HEK293 (cell line): ENCODE results near the gene STX1B.

Source experiments
- CTCF ChIA-PET: fragments of 350-600 bp; formaldehyde crosslinking; extraction: SDS; loops from one replicate; lab custom pipeline; 2021; ENCODE audit warnings: antibody characterized with exemption; lab: Yijun Ruan, JAX
- POLR2A ChIA-PET: fragments of 300-600 bp; formaldehyde crosslinking; extraction: SDS; loops from one replicate; lab custom pipeline; 2020; ENCODE audit warnings: antibody characterized with exemption, inconsistent platforms; lab: Yijun Ruan, JAX
- H3K27ac ChIP-seq: fragments of 200-500 bp; sonication (Bioruptor generic); 2 replicates; pipeline ENCODE4 v1.5.1; 2014; ENCODE audit warnings: low read depth, low read length, control low read depth, inconsistent platforms; ENCODE audit errors: extremely low read depth
- H3K36me3 ChIP-seq, 2 experiments: fragments of 200-500 bp in 1 of 2; sonication (Bioruptor generic) in 1 of 2; 1 replicate in 1 of 2; 2 replicates in 1 of 2; pipeline ENCODE4 v1.5.1; 2014 to 2017; ENCODE audit warnings: inconsistent platforms in 2 of 2, low read length in 2 of 2; ENCODE audit not compliant: control insufficient read depth in 2 of 2, insufficient read depth in 1 of 2
- H3K4me1 ChIP-seq: fragments of 200-500 bp; sonication (Bioruptor generic); 2 replicates; pipeline ENCODE4 v1.5.1; 2014; ENCODE audit warnings: mild to moderate bottlenecking, low read length, inconsistent platforms; ENCODE audit not compliant: control insufficient read depth, insufficient read depth
- H3K4me3 ChIP-seq: 2 replicates; pipeline ENCODE4 v1.5.1; 2011; ENCODE audit warnings: low read depth, mild to moderate bottlenecking, control low read depth, low read length, moderate library complexity
- H3K9me3 ChIP-seq: fragments of 200-500 bp; sonication (Bioruptor generic); 2 replicates; pipeline ENCODE4 v1.5.1; 2014; ENCODE audit warnings: low read depth, low read length, inconsistent platforms; ENCODE audit not compliant: control insufficient read depth, insufficient read depth
- KLF16 ChIP-seq: fragments of 450-650 bp; formaldehyde crosslinking; IDR thresholded peaks from 2 replicates; pipeline ENCODE4 v1.5.1; 2017; ENCODE audit warnings: missing biosample characterization, missing genetic modification characterization
- PRDM10 ChIP-seq: fragments of 450-650 bp; formaldehyde crosslinking; IDR thresholded peaks from 2 replicates; pipeline ENCODE4 v1.5.1; 2016; ENCODE audit warnings: missing biosample characterization, missing genetic modification characterization
- PRDM2 ChIP-seq: fragments of 450-650 bp; formaldehyde crosslinking; IDR thresholded peaks from 2 replicates; pipeline ENCODE4 v1.5.1; 2016; ENCODE audit warnings: missing biosample characterization, missing genetic modification characterization, borderline replicate concordance
- ZNF148 ChIP-seq: fragments of 450-650 bp; formaldehyde crosslinking; IDR thresholded peaks from 2 replicates; pipeline ENCODE4 v1.5.0; 2017; ENCODE audit warnings: missing biosample characterization, missing genetic modification characterization, borderline replicate concordance
- ZNF692 ChIP-seq: fragments of 450-650 bp; formaldehyde crosslinking; IDR thresholded peaks from 2 replicates; pipeline ENCODE4 v1.5.1; 2016; ENCODE audit warnings: missing biosample characterization, missing genetic modification characterization
- ZNF776 ChIP-seq: fragments of 450-650 bp; formaldehyde crosslinking; IDR thresholded peaks from 2 replicates; pipeline ENCODE4 v1.5.0; 2017; ENCODE audit warnings: missing biosample characterization, missing genetic modification characterization, borderline replicate concordance

Gene STX1B

GRCh38 chr16:30956601-30957455, 53.6 kb downstream of the STX1B start (continued):
- TF ChIP-seq ZNF692 (tag by site-specific recombination) (peak; percentile 57; the same call in 1 of the 2 replicates), ZNF776 (no peak)

GRCh38 chr16:30954993-30955392, 55.4 kb downstream of the STX1B start:
- Histone ChIP-seq H3K27ac (no peak overlapping the region), H3K9me3 (no peaks in the 10 kb centered on the region), H3K4me1 (peaks cover 2% of the 10 kb centered on the region; the same call in 1 of the 2 replicates), H3K36me3 (peaks cover 10 to 16% of the 10 kb centered on the region in 2 experiments), H3K4me3 (no peak overlapping the region)
- ChIA-PET CTCF (interaction anchor here (0.6 to 5.3 kb wide), 11 partner anchors 13 to 1139 kb away, joined by 3 to 74 read pairs (median 6); partner anchors contain the start of genes HSD3B7 and PAGR1), POLR2A (interaction anchor here (0.7 to 0.9 kb wide), 2 partner anchors 101 to 138 kb away, joined by 3 read pairs; no protein-coding TSS in a partner anchor)
- TF ChIP-seq PRDM10 (tag by site-specific recombination) (peak; percentile 24; the same call in 1 of the 2 replicates), KLF16 (tag by site-specific recombination) (no peak), ZNF148 (tag by site-specific recombination) (no peak), PRDM2 (tag by site-specific recombination) (no peak)
